HCT116 (cell line): ENCODE data around the gene MTRF1L. TPM values are rescaled to one million over a fixed set of nuclear protein-coding genes. Genes with fewer than 3 reads are reported as not detected.
"Not testable (repeated sequence)": the region's sequence is repeated elsewhere in the genome, so short reads cannot be mapped to it uniquely, and the experiment has no call there.

Experiments
- ATAC-seq: fragments of 200-7000 bp; cut with Tn5 transposase; 2 replicates; pipeline ENCODE4 v1.9.1; 2020; ENCODE audit warnings: mild to moderate bottlenecking, moderate library complexity
- BruUV-seq: library from RNA; stranded (reverse); fragments of 400-500 nt; replicated peaks from 2 replicates; lab custom pipeline; 2021; lab: Mats Ljungman, UMichigan
- CTCF ChIA-PET: fragments of 300-600 bp; sonication (Branson Sonifier 250); formaldehyde crosslinking; loops from one replicate; lab custom pipeline; 2021; ENCODE audit warnings: antibody characterized with exemption; lab: Charles Lee
- POLR2A ChIA-PET: fragments of 300-600, 350-600 bp; sonication (Branson Sonifier 250); formaldehyde crosslinking; loops from one replicate; lab custom pipeline; 2021; ENCODE audit warnings: antibody characterized with exemption; lab: Charles Lee
- RAD21 ChIA-PET, 2 experiments: fragments of 300-600 bp; sonication (Branson Sonifier 250); formaldehyde crosslinking; loops; one replicate each; lab custom pipeline; 2023; ENCODE audit warnings: low total read pairs in 2 of 2; ENCODE audit not compliant: uncharacterized antibody in 2 of 2, unreplicated experiment in 2 of 2, low non-redundant PET in 1 of 2; lab: Charles Lee
- DNase-seq: peaks from one replicate; pipeline ENCODE4 v3.0.0-alpha.2; 2010; ENCODE audit warnings: low read depth, low spot score
- H2AFZ ChIP-seq: fragments of 200-600 bp; shearing (Covaris generic), sonication (generic); 2 replicates; pipeline ENCODE4 v1.6.1; 2017; ENCODE audit warnings: low read depth, mixed run types, mixed read lengths, antibody characterized with exemption, low read length; ENCODE audit not compliant: poor library complexity, severe bottlenecking
- H3K27ac ChIP-seq: 2 replicates; pipeline ENCODE4 v1.5.1; 2012; ENCODE audit warnings: low read depth, low read length
- H3K27me3 ChIP-seq: fragments of 200-600 bp; sonication (generic); 2 replicates; pipeline ENCODE4 v1.6.1; 2016; ENCODE audit warnings: mixed run types, low read length, mixed read lengths; ENCODE audit not compliant: insufficient read depth
- H3K36me3 ChIP-seq, 2 experiments: fragments of 200-500 bp in 1 of 2; fragments of 200-600 bp in 1 of 2; sonication (Bioruptor generic) in 1 of 2; sonication (generic) in 1 of 2; 2 replicates each; pipeline versions ENCODE4 v1.5.1 to v1.6.1; 2014 to 2016; ENCODE audit warnings: low read length in 2 of 2, inconsistent platforms in 1 of 2, mixed read lengths in 1 of 2, mixed run types in 1 of 2; ENCODE audit not compliant: insufficient read depth in 2 of 2, control insufficient read depth in 1 of 2
- H3K4me1 ChIP-seq, 2 experiments: fragments of 200-600 bp in 1 of 2; sonication (generic) in 1 of 2; 2 replicates each; pipeline versions ENCODE4 v1.5.1 to v1.6.1; 2012 to 2017; ENCODE audit warnings: low read length in 2 of 2, inconsistent platforms in 1 of 2, mild to moderate bottlenecking in 1 of 2, mixed read lengths in 1 of 2, mixed run types in 1 of 2, moderate library complexity in 1 of 2; ENCODE audit not compliant: insufficient read depth in 2 of 2, control insufficient read depth in 1 of 2
- H3K4me2 ChIP-seq: fragments of 200-600 bp; sonication (generic); 2 replicates; pipeline ENCODE4 v1.6.1; 2017; ENCODE audit warnings: mixed run types, low read length, mixed read lengths
- H3K4me3 ChIP-seq, 2 experiments: fragments of 200-600 bp in 1 of 2; sonication (generic) in 1 of 2; replicated peaks in 1 of 2; 2 replicates each; pipeline ENCODE4 v1.5.1; 2011 to 2016; ENCODE audit warnings: low read length in 2 of 2, control low read depth in 1 of 2, low read depth in 1 of 2, mild to moderate bottlenecking in 1 of 2, mixed read lengths in 1 of 2, mixed run types in 1 of 2
- H3K79me2 ChIP-seq: fragments of 200-600 bp; sonication (generic); 2 replicates; pipeline ENCODE4 v1.6.1; 2017; ENCODE audit warnings: mild to moderate bottlenecking, mixed run types, low read length, moderate library complexity, mixed read lengths; ENCODE audit not compliant: insufficient read depth
- H3K9ac ChIP-seq: fragments of 200-600 bp; sonication (generic); 2 replicates; pipeline ENCODE4 v1.6.1; 2016; ENCODE audit warnings: low read length, mixed read lengths
- H3K9me2 ChIP-seq: fragments of 200-600 bp; sonication (generic), shearing (Covaris generic); 2 replicates; pipeline ENCODE4 v1.6.1; 2017; ENCODE audit warnings: mixed run types, mild to moderate bottlenecking, moderate library complexity; ENCODE audit not compliant: insufficient read depth
- H3K9me3 ChIP-seq, 2 experiments: fragments of 200-500 bp in 1 of 2; fragments of 200-600 bp in 1 of 2; sonication (Bioruptor generic) in 1 of 2; sonication (generic) in 1 of 2; 2 replicates each; pipeline ENCODE4 v1.6.1; 2014 to 2017; ENCODE audit warnings: low read length in 2 of 2, mixed read lengths in 2 of 2, inconsistent platforms in 1 of 2, low read depth in 1 of 2, mild to moderate bottlenecking in 1 of 2, mixed run types in 1 of 2, moderate library complexity in 1 of 2; ENCODE audit not compliant: control insufficient read depth in 1 of 2, insufficient read depth in 1 of 2
- H4K20me1 ChIP-seq: fragments of 200-600 bp; sonication (generic), shearing (Covaris generic); 2 replicates; pipeline ENCODE4 v1.6.1; 2017; ENCODE audit warnings: mixed run types, mild to moderate bottlenecking, moderate library complexity; ENCODE audit not compliant: insufficient read depth
- EGR1 ChIP-seq: IDR thresholded peaks from 2 replicates; pipeline ENCODE4 v1.6.1; 2012; ENCODE audit warnings: low read depth
- ELF1 ChIP-seq: IDR thresholded peaks from 2 replicates; pipeline ENCODE4 v1.6.1; 2012; ENCODE audit warnings: low read depth, borderline replicate concordance
- EZH2phosphoT487 ChIP-seq: fragments of 200-600 bp; IDR thresholded peaks from 2 replicates; pipeline ENCODE4 v1.6.1; 2018; ENCODE audit warnings: antibody characterized with exemption, borderline replicate concordance
- FOSL1 ChIP-seq: IDR thresholded peaks from 2 replicates; pipeline ENCODE4 v1.6.1; 2012; ENCODE audit warnings: low read depth
- JUND ChIP-seq: IDR thresholded peaks from 2 replicates; pipeline ENCODE4 v1.6.1; 2012
- POLR2A ChIP-seq: IDR thresholded peaks from 2 replicates; pipeline ENCODE4 v1.7.0; 2011; ENCODE audit warnings: borderline replicate concordance; ENCODE audit not compliant: insufficient read depth, insufficient read length; ENCODE audit errors: extremely low read depth
- POLR2AphosphoS5 ChIP-seq: IDR thresholded peaks from 2 replicates; pipeline ENCODE4 v1.6.1; 2011; ENCODE audit warnings: mild to moderate bottlenecking, low read depth, low read length, moderate library complexity
- SRF ChIP-seq: IDR thresholded peaks from 2 replicates; pipeline ENCODE4 v1.6.1; 2012; ENCODE audit warnings: low read depth
- YY1 ChIP-seq: IDR thresholded peaks from 2 replicates; pipeline ENCODE4 v1.6.1; 2011; ENCODE audit warnings: low read length, low read depth, moderate library complexity, mild to moderate bottlenecking; ENCODE audit not compliant: insufficient replicate concordance; ENCODE audit errors: extremely low read depth
- ZNF274 ChIP-seq: fragments of 200-500 bp; sonication (Bioruptor generic); IDR thresholded peaks from 2 replicates; pipeline ENCODE4 v1.6.1; 2014; ENCODE audit warnings: mild to moderate bottlenecking, low read depth, low read length, inconsistent platforms
- intact Hi-C: fragments of 100-400 bp; cut with micrococcal nuclease; formaldehyde crosslinking; loops from 2 replicates; pipeline ENCODE4 v1.10.0; 2022
- total RNA-seq: library from RNA; stranded (reverse); gene quantifications from one replicate; pipeline ENCODE4 v1.2.1, GENCODE V29; 2021; ENCODE audit not compliant: unreplicated experiment
- TF ChIP-seq, protein P1 (sequence below): IDR thresholded peaks from 2 replicates; pipeline ENCODE4 v1.6.1; 2011; ENCODE audit warnings: mild to moderate bottlenecking, low read length, moderate library complexity; ENCODE audit not compliant: insufficient replicate concordance; ENCODE audit errors: extremely low read depth
- TF ChIP-seq, protein P2 (sequence below): IDR thresholded peaks from 2 replicates; pipeline ENCODE4 v1.6.1; 2012
- TF ChIP-seq, protein P3 (sequence below): IDR thresholded peaks from 2 replicates; pipeline ENCODE4 v1.6.1; 2012

MTRF1L gene
- total RNA-seq, 1 experiment from 2014 or later: 26.2 TPM

DNA sequence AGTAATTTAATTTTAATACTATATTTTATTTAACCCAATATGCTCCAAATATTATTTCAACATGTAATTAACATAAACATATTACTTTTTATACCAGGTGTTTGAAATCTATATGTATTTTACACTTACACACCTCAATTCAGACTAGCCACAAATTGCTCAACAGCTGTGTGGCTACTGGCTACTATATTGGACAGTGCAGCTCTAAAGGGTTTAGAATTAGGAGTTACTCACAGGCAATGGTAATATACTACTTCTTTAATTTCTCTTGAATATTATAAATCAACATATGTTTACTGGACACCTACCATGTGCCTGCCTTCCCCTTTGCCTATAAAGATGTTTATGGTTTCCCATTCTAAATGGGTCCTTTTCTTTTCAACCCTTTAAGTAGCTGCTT is 2.3 kb downstream of the MTRF1L start:
- CTCF ChIA-PET: interaction anchor here (0.7 to 0.9 kb wide), 2 partner anchors 25 to 52 kb away, joined by 3 to 5 read pairs; no protein-coding TSS in a partner anchor
- H3K36me3 ChIP-seq: peaks cover 17 to 21% of the 10 kb centered on the region in 2 experiments
- no peak overlapping the region for H2AFZ ChIP-seq
- H3K27ac ChIP-seq: no peak overlapping the region
- H3K79me2 ChIP-seq: peaks cover 83% of the 10 kb centered on the region
- intact Hi-C loops: no loop called here
- no peak overlapping the region for H3K9ac ChIP-seq
- DNase-seq (no peak), ATAC-seq (no peak)
- H3K9me2 ChIP-seq: no peaks in the 10 kb centered on the region
- peaks cover 17% of the 10 kb centered on the region; the same call in 1 of the 2 replicates for H4K20me1 ChIP-seq
- POLR2A ChIA-PET: interaction anchor here (0.7 kb wide), 1 partner anchor 192 kb away, joined by 3 read pairs; no protein-coding TSS in a partner anchor
- peak overlapping the region; percentile 91; the same call in 1 of the 2 replicates for H3K4me2 ChIP-seq
- no peaks in the 10 kb centered on the region for H3K9me3 ChIP-seq
- H3K4me1 ChIP-seq: peaks cover 11 to 27% of the 10 kb centered on the region in 2 experiments
- BruUV-seq: no TSS peak
- no peak for TF ChIP-seq JUND
- no peak for TF ChIP-seq FOSL1
- TF ChIP-seq EGR1: no peak
- TF ChIP-seq EZH2phosphoT487: no peak
- TF ChIP-seq, protein P1, sequence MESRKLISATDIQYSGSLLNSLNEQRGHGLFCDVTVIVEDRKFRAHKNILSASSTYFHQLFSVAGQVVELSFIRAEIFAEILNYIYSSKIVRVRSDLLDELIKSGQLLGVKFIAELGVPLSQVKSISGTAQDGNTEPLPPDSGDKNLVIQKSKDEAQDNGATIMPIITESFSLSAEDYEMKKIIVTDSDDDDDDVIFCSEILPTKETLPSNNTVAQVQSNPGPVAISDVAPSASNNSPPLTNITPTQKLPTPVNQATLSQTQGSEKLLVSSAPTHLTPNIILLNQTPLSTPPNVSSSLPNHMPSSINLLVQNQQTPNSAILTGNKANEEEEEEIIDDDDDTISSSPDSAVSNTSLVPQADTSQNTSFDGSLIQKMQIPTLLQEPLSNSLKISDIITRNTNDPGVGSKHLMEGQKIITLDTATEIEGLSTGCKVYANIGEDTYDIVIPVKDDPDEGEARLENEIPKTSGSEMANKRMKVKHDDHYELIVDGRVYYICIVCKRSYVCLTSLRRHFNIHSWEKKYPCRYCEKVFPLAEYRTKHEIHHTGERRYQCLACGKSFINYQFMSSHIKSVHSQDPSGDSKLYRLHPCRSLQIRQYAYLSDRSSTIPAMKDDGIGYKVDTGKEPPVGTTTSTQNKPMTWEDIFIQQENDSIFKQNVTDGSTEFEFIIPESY: no peak
- TF ChIP-seq ELF1: no peak
- TF ChIP-seq POLR2AphosphoS5: no peak
- TF ChIP-seq, protein P2, sequence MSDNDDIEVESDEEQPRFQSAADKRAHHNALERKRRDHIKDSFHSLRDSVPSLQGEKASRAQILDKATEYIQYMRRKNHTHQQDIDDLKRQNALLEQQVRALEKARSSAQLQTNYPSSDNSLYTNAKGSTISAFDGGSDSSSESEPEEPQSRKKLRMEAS: no peak
- TF ChIP-seq, protein P3, sequence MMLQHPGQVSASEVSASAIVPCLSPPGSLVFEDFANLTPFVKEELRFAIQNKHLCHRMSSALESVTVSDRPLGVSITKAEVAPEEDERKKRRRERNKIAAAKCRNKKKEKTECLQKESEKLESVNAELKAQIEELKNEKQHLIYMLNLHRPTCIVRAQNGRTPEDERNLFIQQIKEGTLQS: no peak
- TF ChIP-seq SRF: no peak
- no peak for TF ChIP-seq POLR2A
- no peak for TF ChIP-seq YY1
- TF ChIP-seq ZNF274: no peak
- H3K4me3 ChIP-seq: no peak overlapping the region
- RAD21 ChIA-PET: no interaction called here
- no peaks in the 10 kb centered on the region for H3K27me3 ChIP-seq

DNA sequence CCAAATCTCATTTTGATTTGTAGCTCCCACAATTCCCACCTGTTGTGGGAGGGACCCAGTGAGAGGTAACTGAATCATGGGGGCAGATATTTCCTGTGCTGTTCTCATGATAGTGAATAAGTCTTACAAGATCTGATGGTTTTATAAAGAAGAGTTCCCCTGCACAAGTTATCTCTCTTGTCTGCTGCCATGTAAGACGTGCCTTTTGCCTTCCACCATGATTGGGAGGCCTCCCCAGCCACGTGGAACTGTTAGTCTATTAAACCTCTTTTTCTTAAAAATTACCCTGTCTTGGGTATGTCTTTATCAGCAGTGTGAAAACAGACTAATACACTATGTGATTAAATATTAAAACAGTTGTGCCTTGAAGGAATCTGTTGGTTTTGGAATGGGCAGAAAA is 3.0 kb downstream of the MTRF1L start:
- Histone ChIP-seq H3K79me2 (peaks cover 90% of the 10 kb centered on the region), H4K20me1 (peaks cover 17% of the 10 kb centered on the region; the same call in 1 of the 2 replicates), H3K4me2 (0 out of 2 replicates have a peak overlapping the region, but pooled peaks have one; percentile 14), H3K4me1 (peaks cover 11 to 27% of the 10 kb centered on the region in 2 experiments), H3K36me3 (peaks cover 21% of the 10 kb centered on the region in 2 experiments)
- H3K9ac ChIP-seq, H3K4me3 ChIP-seq, intact Hi-C loops, CTCF ChIA-PET, ATAC-seq, POLR2A ChIA-PET, H2AFZ ChIP-seq, DNase-seq, RAD21 ChIA-PET, H3K27ac ChIP-seq, H3K9me3 ChIP-seq, H3K9me2 ChIP-seq, H3K27me3 ChIP-seq, BruUV-seq: not testable (repeated sequence)
